SH-SY5Y (cell line): ENCODE measurements around the gene MOB4.

Experiments used
- GATA2 ChIP-seq: IDR thresholded peaks from 2 replicates; pipeline ENCODE4 v1.6.1; 2011; ENCODE audit warnings: mild to moderate bottlenecking, low read depth, low read length
- GATA3 ChIP-seq: IDR thresholded peaks from 2 replicates; pipeline ENCODE4 v1.6.1; 2011; ENCODE audit warnings: low read depth, mild to moderate bottlenecking, low read length, moderate library complexity

MOB4 gene

GRCh38 chr2:197515739-197516392 is at the start of gene MOB4:
TSS of gene MOB4 (plus strand) at chr2:197516066. CDS start at chr2:197516087, 21 bp downstream.
- TF ChIP-seq GATA3, result no peak
- TF ChIP-seq GATA2, result no peak

GRCh38 chr2:197472166-197472565 is 43.7 kb upstream of the MOB4 start:
- no peak for TF ChIP-seq GATA2
- TF ChIP-seq GATA3, result no peak

- TF ChIP-seq GATA3 (no peak), GATA2 (no peak)
These were observed 38.1 kb upstream of the MOB4 start for GRCh38 chr2:197477797-197478196.

- TF ChIP-seq GATA3 (no peak), GATA2 (no peak)
These were observed 35.5 kb upstream of the MOB4 start for GRCh38 chr2:197480165-197481036.

GRCh38 chr2:197486175-197486574 is 29.7 kb upstream of the MOB4 start:
- TF ChIP-seq GATA2, result no peak
- no peak for TF ChIP-seq GATA3

GRCh38 chr2:197487385-197487784 is 28.5 kb upstream of the MOB4 start:
- no peak for TF ChIP-seq GATA3
- TF ChIP-seq GATA2, result no peak

GRCh38 chr2:197495433-197496134 is 20.3 kb upstream of the MOB4 start:
- TF ChIP-seq GATA2 (no peak), GATA3 (no peak)

- TF ChIP-seq GATA2 (no peak), GATA3 (no peak)
These were observed 19.2 kb upstream of the MOB4 start for GRCh38 chr2:197496695-197497094.

GRCh38 chr2:197497326-197497725 is 18.5 kb upstream of the MOB4 start:
- TF ChIP-seq GATA2 (no peak), GATA3 (no peak)

- TF ChIP-seq GATA3, result no peak
- TF ChIP-seq GATA2, result no peak
These were observed 17.5 kb upstream of the MOB4 start for GRCh38 chr2:197498235-197498936.

- TF ChIP-seq GATA3 (no peak), GATA2 (no peak)
These were observed 16.8 kb upstream of the MOB4 start for GRCh38 chr2:197498937-197499593.

GRCh38 chr2:197499594-197500502 is 16.0 kb upstream of the MOB4 start, which contains the start of the genes HSPD1 and HSPE1:
TSS of gene HSPD1 (minus strand) at chr2:197499840. CDS start at chr2:197498848, 992 bp downstream.
TSS of gene HSPE1 (plus strand) at chr2:197500379. CDS start at chr2:197500437, 58 bp downstream.
- no peak; the same call in 1 of the 2 replicates for TF ChIP-seq GATA2
- TF ChIP-seq GATA3, result no peak
